Stomach (tissue), 9 donors: ENCODE data around the gene BCL2. TPM values are rescaled to one million over a fixed set of nuclear protein-coding genes. Genes with fewer than 3 reads are reported as not detected.

Source experiments
- DNase-seq, 2 donors: peaks; one replicate each; pipeline versions ENCODE4 v3.0.0 to v3.0.0-alpha.2; 2013 to 2019
- H3K27ac ChIP-seq, 5 donors: fragments of 200-600 bp in 4 of 5; sonication (generic) in 4 of 5; one replicate each; pipeline ENCODE4 v1.5.1; 2013 to 2019; ENCODE audit warnings: mild to moderate bottlenecking in 1 of 5, moderate library complexity in 1 of 5
- H3K27me3 ChIP-seq, 3 donors: fragments of 200-600 bp; sonication (generic); one replicate each; pipeline ENCODE4 v1.5.1; 2017 to 2019; ENCODE audit warnings: mixed run types in 1 of 3
- H3K36me3 ChIP-seq, 4 donors: fragments of 200-600 bp; sonication (generic); 1 replicate in 3 of 4; 2 replicates in 1 of 4; pipeline ENCODE4 v1.5.1; 2016 to 2019
- H3K4me1 ChIP-seq, 4 donors: fragments of 200-600 bp; sonication (generic); one replicate each; pipeline ENCODE4 v1.5.1; 2016 to 2019
- H3K4me3 ChIP-seq, 4 donors: fragments of 200-600 bp; sonication (generic) in 3 of 4; one replicate each; pipeline ENCODE4 v1.5.1; 2016 to 2019; ENCODE audit warnings: mild to moderate bottlenecking in 1 of 4
- H3K9me3 ChIP-seq, 4 donors: fragments of 200-600 bp; sonication (generic); one replicate each; pipeline ENCODE4 v1.5.1; 2016 to 2019
- CTCF ChIP-seq, 7 experiments: fragments of 450-650 bp in 4 of 7; fragments of 200-600 bp in 3 of 7; sonication (generic) in 3 of 7; IDR thresholded peaks; one replicate each; pipeline ENCODE4 v1.5.1; 2016 to 2019; ENCODE audit warnings: antibody characterized with exemption in 7 of 7, control low read depth in 2 of 7, mild to moderate bottlenecking in 1 of 7
- EP300 ChIP-seq: sonication (generic); formaldehyde crosslinking; IDR thresholded peaks from one replicate; pipeline ENCODE4 v1.6.1; 2017; ENCODE audit warnings: antibody characterized with exemption
- POLR2A ChIP-seq, 4 donors: fragments of 450-650 bp; IDR thresholded peaks; one replicate each; pipeline ENCODE4 v1.6.1; 2016; ENCODE audit warnings: antibody characterized with exemption in 4 of 4, control low read depth in 2 of 4, mild to moderate bottlenecking in 1 of 4, moderate library complexity in 1 of 4
- POLR2AphosphoS5 ChIP-seq, 3 donors: sonication (generic); formaldehyde crosslinking; IDR thresholded peaks; one replicate each; pipeline ENCODE4 v1.6.1; 2016; ENCODE audit warnings: antibody characterized with exemption in 3 of 3
- WGBS, 5 donors: extraction: QIAGEN DNeasy Blood & Tissue Kit in 3 of 5; methylation state at CpG; one replicate each; pipeline versions ENCODE4 v1.1.5 to v1.1.7; 2013 to 2018; 5-methylcytosine and 5-hydroxymethylcytosine counted together
- intact Hi-C: fragments of 100-400 bp; cut with DNase I; formaldehyde crosslinking; loops from one replicate; pipeline ENCODE4 v1.15.1; 2023; ENCODE audit warnings: low total_unique reads
- polyA plus RNA-seq, 3 donors: library from polyadenylated mRNA; stranded (reverse); fragments of 200-250 nt; gene quantifications; one replicate each; pipeline ENCODE4 v1.2.3, GENCODE V29; 2013
- total RNA-seq, 5 donors: library from RNA; depleted of rRNA; stranded (reverse); fragments of >200 nt; gene quantifications; one replicate each; pipeline versions ENCODE4 v1.1.0 to v1.2.3, GENCODE V29; 2014 to 2016
- donor health status: healthy with polysubstance abuse.
- donor health status: Bipolar disorder and iron deficiency.
- donor health status: healthy.

The BCL2 gene
- total and polyA plus RNA-seq, 8 donors, result 1.5 to 53.9 (median 6.0) TPM

GRCh38 chr18:63149302-63149587, 170.3 kb downstream of the BCL2 start:
- Histone ChIP-seq H3K9me3 (no peaks in the 10 kb centered on the region), H3K27ac (peak overlapping the region in 1 of 5 donors; percentile 36), H3K27me3 (no peaks in the 10 kb centered on the region), H3K4me3 (no peak overlapping the region), H3K4me1 (peaks cover 0 to 22% (median 7%) of the 10 kb centered on the region in 4 donors), H3K36me3 (no peaks in the 10 kb centered on the region)
- no peak for DNase-seq
- TF ChIP-seq POLR2AphosphoS5 (IDR thresholded peaks at IDR 0.05) (no peak), EP300 (no peak), POLR2A (IDR thresholded peaks at IDR 0.05) (no peak), CTCF (IDR thresholded peaks at IDR 0.05) (no peak)
- intact Hi-C loops, result no loop called here
- WGBS, 5 donors, result 73 to 87% (median 83%) methylated on average over 9 of the region's 9 CpGs

- Histone ChIP-seq H3K4me3 (no peak overlapping the region), H3K9me3 (no peaks in the 10 kb centered on the region), H3K4me1 (peaks cover 0 to 26% (median 8%) of the 10 kb centered on the region in 4 donors), H3K27ac (peak overlapping the region in 1 of 5 donors; percentile 36), H3K36me3 (no peaks in the 10 kb centered on the region), H3K27me3 (no peaks in the 10 kb centered on the region)
- TF ChIP-seq POLR2A (IDR thresholded peaks at IDR 0.05) (no peak), POLR2AphosphoS5 (IDR thresholded peaks at IDR 0.05) (no peak), CTCF (IDR thresholded peaks at IDR 0.05) (no peak)
- intact Hi-C loops, result no loop called here
- DNase-seq, result peak in 1 of 2 donors; percentile 51
- 65 to 73% (median 69%) methylated on average over 14 of the region's 14 CpGs for WGBS, 5 donors
These were observed 170.9 kb downstream of the BCL2 start for GRCh38 chr18:63148449-63149301.

GRCh38 chr18:63147973-63148372, 171.6 kb downstream of the BCL2 start:
- H3K4me3 ChIP-seq, result no peak overlapping the region
- no peaks in the 10 kb centered on the region for H3K36me3 ChIP-seq
- WGBS, 5 donors, result 82 to 87% (median 83%) methylated on average over 6 of the region's 6 CpGs
- peak overlapping the region in 1 of 5 donors; percentile 36 for H3K27ac ChIP-seq
- DNase-seq, result no peak
- H3K9me3 ChIP-seq, result no peaks in the 10 kb centered on the region
- peaks cover 0 to 33% (median 11%) of the 10 kb centered on the region in 4 donors for H3K4me1 ChIP-seq
- H3K27me3 ChIP-seq, result no peaks in the 10 kb centered on the region
- TF ChIP-seq POLR2A (IDR thresholded peaks at IDR 0.05), result no peak
- no peak for TF ChIP-seq EP300
- no peak for TF ChIP-seq POLR2AphosphoS5 (IDR thresholded peaks at IDR 0.05)
- no peak for TF ChIP-seq CTCF (IDR thresholded peaks at IDR 0.05)
- intact Hi-C loops, result no loop called here

GRCh38 chr18:63146828-63147409, 172.7 kb downstream of the BCL2 start:
- DNase-seq, result no peak
- no peak overlapping the region for H3K27ac ChIP-seq
- intact Hi-C loops, result no loop called here
- H3K4me3 ChIP-seq, result no peak overlapping the region
- H3K4me1 ChIP-seq, result peaks cover 0 to 44% (median 17%) of the 10 kb centered on the region in 4 donors
- no peaks in the 10 kb centered on the region for H3K9me3 ChIP-seq
- WGBS, 5 donors, result 90 to 92% (median 92%) methylated on average over 7 of the region's 7 CpGs
- TF ChIP-seq CTCF (IDR thresholded peaks at IDR 0.05), result no peak
- no peaks in the 10 kb centered on the region for H3K27me3 ChIP-seq
- H3K36me3 ChIP-seq, result no peaks in the 10 kb centered on the region
